IMR-90 (cell line): ENCODE data around the gene MAP2. TPM values are rescaled to one million over a fixed set of nuclear protein-coding genes. Genes with fewer than 3 reads are reported as not detected.

ENCODE experiments used
- ATAC-seq: fragments of 200-7000 bp; cut with Tn5 transposase; 2 replicates; pipeline ENCODE4 v1.9.1; 2020; ENCODE audit warnings: low read depth, mild to moderate bottlenecking, moderate library complexity
- BruUV-seq: library from RNA; stranded (reverse); fragments of 400-500 nt; replicated peaks from 2 replicates; lab custom pipeline; 2021; lab: Mats Ljungman, UMichigan
- CTCF ChIA-PET: fragments of 300-600 bp; formaldehyde crosslinking; extraction: SDS; loops from one replicate; lab custom pipeline; 2021; ENCODE audit warnings: antibody characterized with exemption; lab: Yijun Ruan, JAX
- POLR2A ChIA-PET: fragments of 300-600 bp; sonication (Branson Sonifier 250); formaldehyde crosslinking; loops from one replicate; lab custom pipeline; 2022; ENCODE audit warnings: antibody characterized with exemption; ENCODE audit not compliant: unreplicated experiment; lab: Charles Lee
- DNase-seq: peaks from one replicate; pipeline ENCODE4 v3.0.0; 2013
- H2AFZ ChIP-seq: replicated peaks from 2 replicates; pipeline ENCODE3; 2013; ENCODE audit warnings: low read length, mild to moderate bottlenecking; ENCODE audit not compliant: poor library complexity
- H2AK5ac ChIP-seq: 2 replicates; pipeline ENCODE4 v1.6.1; 2013; ENCODE audit warnings: low read depth, low read length, inconsistent platforms
- H2AK9ac ChIP-seq: replicated peaks from 2 replicates; pipeline ENCODE3; 2013; ENCODE audit warnings: mild to moderate bottlenecking, low read depth, low read length, moderate library complexity; ENCODE audit not compliant: poor library complexity
- H2BK120ac ChIP-seq: 2 replicates; pipeline ENCODE4 v1.6.1; 2013; ENCODE audit warnings: low read depth, low read length, inconsistent platforms
- H2BK15ac ChIP-seq: 3 replicates; pipeline ENCODE4 v1.6.1; 2013; ENCODE audit warnings: low read depth, low read length, inconsistent platforms
- H2BK20ac ChIP-seq: 2 replicates; pipeline ENCODE4 v1.6.1; 2013; ENCODE audit warnings: low read depth, mild to moderate bottlenecking, inconsistent platforms, low read length, moderate library complexity
- H2BK5ac ChIP-seq: 2 replicates; pipeline ENCODE4 v1.6.1; 2013; ENCODE audit warnings: mild to moderate bottlenecking, low read depth, low read length, inconsistent platforms; ENCODE audit not compliant: poor library complexity, severe bottlenecking
- H3K14ac ChIP-seq: replicated peaks from 2 replicates; pipeline ENCODE4 v1.6.1; 2013; ENCODE audit warnings: low read depth, low read length, inconsistent platforms
- H3K18ac ChIP-seq: 2 replicates; pipeline ENCODE4 v1.6.1; 2013; ENCODE audit warnings: low read depth, low read length, control low read depth
- H3K23ac ChIP-seq: 2 replicates; pipeline ENCODE4 v1.6.1; 2013; ENCODE audit warnings: low read depth, low read length, inconsistent platforms
- H3K27ac ChIP-seq: 2 replicates; pipeline ENCODE4 v1.5.1; 2013; ENCODE audit warnings: mild to moderate bottlenecking, control low read depth, low read length; ENCODE audit not compliant: insufficient read depth
- H3K27me3 ChIP-seq: 2 replicates; pipeline ENCODE4 v1.6.1; 2013; ENCODE audit warnings: low read length; ENCODE audit not compliant: control insufficient read depth, insufficient read depth
- H3K36me3 ChIP-seq: 2 replicates; pipeline ENCODE4 v1.6.1; 2013; ENCODE audit warnings: low read length, mixed read lengths; ENCODE audit not compliant: control insufficient read depth, insufficient read depth
- H3K4ac ChIP-seq: 2 replicates; pipeline ENCODE4 v1.6.1; 2013; ENCODE audit warnings: low read depth, low read length, inconsistent platforms
- H3K4me1 ChIP-seq: 2 replicates; pipeline ENCODE4 v1.6.1; 2013; ENCODE audit warnings: low read length, mixed read lengths; ENCODE audit not compliant: control insufficient read depth, insufficient read depth
- H3K4me2 ChIP-seq: 2 replicates; pipeline ENCODE4 v1.6.1; 2013; ENCODE audit warnings: low read depth, mild to moderate bottlenecking, control low read depth, low read length, moderate library complexity
- H3K4me3 ChIP-seq: 2 replicates; pipeline ENCODE4 v1.5.1; 2013; ENCODE audit warnings: low read depth, mild to moderate bottlenecking, control low read depth, low read length, moderate library complexity; ENCODE audit not compliant: insufficient read depth
- H3K56ac ChIP-seq: 2 replicates; pipeline ENCODE4 v1.6.1; 2013; ENCODE audit warnings: low read length, inconsistent platforms; ENCODE audit not compliant: insufficient read depth; ENCODE audit errors: extremely low read depth
- H3K79me1 ChIP-seq, 2 experiments: 2 replicates each; pipeline ENCODE4 v1.6.1; 2013; ENCODE audit warnings: low read length in 2 of 2, inconsistent platforms in 1 of 2, low read depth in 1 of 2
- H3K9ac ChIP-seq: 2 replicates; pipeline ENCODE4 v1.6.1; 2013; ENCODE audit warnings: low read depth, low read length, control low read depth
- H3K9me1 ChIP-seq: 2 replicates; pipeline ENCODE4 v1.6.1; 2013; ENCODE audit warnings: low read length, inconsistent platforms; ENCODE audit not compliant: insufficient read depth
- H3K9me3 ChIP-seq: 2 replicates; pipeline ENCODE4 v1.6.1; 2013; ENCODE audit warnings: low read length; ENCODE audit not compliant: control insufficient read depth, insufficient read depth
- H4K20me1 ChIP-seq: 2 replicates; pipeline ENCODE4 v1.6.1; 2013; ENCODE audit warnings: low read length, inconsistent platforms; ENCODE audit not compliant: insufficient read depth
- H4K5ac ChIP-seq: 2 replicates; pipeline ENCODE4 v1.6.1; 2013; ENCODE audit warnings: mild to moderate bottlenecking, low read depth, low read length, control low read depth
- H4K8ac ChIP-seq, 2 experiments: 2 replicates each; pipeline ENCODE4 v1.6.1; 2013; ENCODE audit warnings: low read depth in 2 of 2, low read length in 2 of 2, control low read depth in 1 of 2, inconsistent platforms in 1 of 2
- H4K91ac ChIP-seq: 2 replicates; pipeline ENCODE4 v1.6.1; 2013; ENCODE audit warnings: low read depth, low read length, inconsistent platforms; ENCODE audit not compliant: insufficient read depth
- BHLHE40 ChIP-seq: fragments of 150-350 bp; IDR thresholded peaks from 2 replicates; pipeline ENCODE4 v1.6.1; 2016; ENCODE audit warnings: mild to moderate bottlenecking, low read depth, low read length
- CEBPB ChIP-seq: IDR thresholded peaks from 2 replicates; pipeline ENCODE4 v1.6.1; 2012; ENCODE audit warnings: low read depth, low read length, improper control_type of control experiment
- CHD1 ChIP-seq: IDR thresholded peaks from 2 replicates; pipeline ENCODE4 v1.6.1; 2012; ENCODE audit warnings: low read depth, low read length, improper control_type of control experiment
- FOS ChIP-seq: fragments of 150-350 bp; IDR thresholded peaks from 2 replicates; pipeline ENCODE4 v1.6.1; 2016; ENCODE audit warnings: low read depth, low read length
- MAFK ChIP-seq: IDR thresholded peaks from 2 replicates; pipeline ENCODE4 v1.6.1; 2012; ENCODE audit warnings: low read depth, low read length, improper control_type of control experiment
- MAZ ChIP-seq: IDR thresholded peaks from 2 replicates; pipeline ENCODE4 v1.6.1; 2012; ENCODE audit warnings: low read depth, mild to moderate bottlenecking, low read length, improper control_type of control experiment, moderate library complexity, borderline replicate concordance
- NFE2L2 ChIP-seq: fragments of 150-350 bp; IDR thresholded peaks from 2 replicates; pipeline ENCODE4 v1.6.1; 2016; ENCODE audit warnings: low read depth, mild to moderate bottlenecking, low read length
- POLR2A ChIP-seq: IDR thresholded peaks from 2 replicates; pipeline ENCODE4 v1.6.1; 2012; ENCODE audit warnings: mild to moderate bottlenecking, low read depth, low read length
- RAD21 ChIP-seq: IDR thresholded peaks from 2 replicates; pipeline ENCODE4 v1.6.1; 2012; ENCODE audit warnings: low read length, improper control_type of control experiment
- RFX5 ChIP-seq: IDR thresholded peaks from 2 replicates; pipeline ENCODE4 v1.8.0; 2012; ENCODE audit warnings: low read depth, mild to moderate bottlenecking, low read length, moderate library complexity
- SMC3 ChIP-seq: fragments of 150-350 bp; IDR thresholded peaks from 2 replicates; pipeline ENCODE4 v1.6.1; 2016; ENCODE audit warnings: low read depth, mild to moderate bottlenecking, antibody characterized with exemption, low read length, moderate library complexity
- dilution Hi-C: fragments of 300-500 bp; cut with HindIII; formaldehyde crosslinking; loops from one replicate; pipeline ENCODE4 v1.14.3; 2018; ENCODE audit warnings: low sequenced_read_pairs; ENCODE audit not compliant: unreplicated experiment
- in situ Hi-C: fragments of 300-500 bp; cut with MboI; formaldehyde crosslinking; loops from 3 replicates; pipeline ENCODE4 v1.14.3; 2019; ENCODE audit warnings: low sequenced_read_pairs, inconsistent platforms, mixed read lengths
- intact Hi-C: fragments of 100-400 bp; cut with micrococcal nuclease; formaldehyde crosslinking; loops from 2 replicates; pipeline ENCODE4 v1.10.0; 2022
- polyA plus RNA-seq, 3 experiments: library from polyadenylated mRNA; depleted of rRNA; stranded (reverse); fragments of >200 nt; gene quantifications; 2 replicates each; pipeline ENCODE4 v1.2.3, GENCODE V29; 2012; ENCODE audit warnings: low replicate concordance in 1 of 3
- total RNA-seq: library from RNA; depleted of rRNA; stranded (reverse); fragments of >200 nt; gene quantifications from 2 replicates; pipeline ENCODE4 v1.2.3, GENCODE V29; 2012
- TF ChIP-seq, protein P1 (sequence below): fragments of 150-350 bp; IDR thresholded peaks from 2 replicates; pipeline ENCODE4 v1.6.1; 2016; ENCODE audit warnings: low read depth, mild to moderate bottlenecking, low read length, moderate library complexity, borderline replicate concordance
- TF ChIP-seq, protein P2 (sequence below): conservative IDR thresholded peaks from 2 replicates; pipeline ENCODE4 v1.5.1; 2012; ENCODE audit warnings: mild to moderate bottlenecking, low read depth, low read length, improper control_type of control experiment

The MAP2 gene
- total and polyA plus RNA-seq, 2 of the 4 experiments (the other 2 are of a cell fraction): 0.29 to 0.36 TPM

DNA sequence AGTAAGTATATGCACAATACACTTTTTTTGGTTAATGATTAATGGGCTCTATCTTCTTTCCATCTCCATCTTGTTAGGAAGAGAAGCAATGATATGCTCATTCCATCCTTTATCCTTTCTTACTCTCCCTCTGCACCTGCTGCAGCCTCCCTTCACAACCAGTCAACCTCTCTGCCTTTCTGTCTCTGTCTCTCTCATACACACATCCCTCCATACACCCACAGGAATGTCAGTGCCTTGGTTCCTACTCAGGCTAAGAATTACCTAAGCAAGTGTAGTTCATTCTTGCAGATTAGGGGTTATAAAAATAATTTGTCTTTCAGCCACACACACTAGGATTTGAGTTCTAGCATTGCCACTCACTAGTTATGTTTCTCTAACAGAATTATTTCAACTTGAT lies 45.6 kb downstream of the MAP2 start:
- no peak for TF ChIP-seq CHD1
- TF ChIP-seq NFE2L2: no peak
- no peak for TF ChIP-seq RFX5
- no peak for TF ChIP-seq BHLHE40
- no peak for TF ChIP-seq MAFK
- no peak for TF ChIP-seq POLR2A
- no peak for TF ChIP-seq SMC3
- TF ChIP-seq, protein P1, sequence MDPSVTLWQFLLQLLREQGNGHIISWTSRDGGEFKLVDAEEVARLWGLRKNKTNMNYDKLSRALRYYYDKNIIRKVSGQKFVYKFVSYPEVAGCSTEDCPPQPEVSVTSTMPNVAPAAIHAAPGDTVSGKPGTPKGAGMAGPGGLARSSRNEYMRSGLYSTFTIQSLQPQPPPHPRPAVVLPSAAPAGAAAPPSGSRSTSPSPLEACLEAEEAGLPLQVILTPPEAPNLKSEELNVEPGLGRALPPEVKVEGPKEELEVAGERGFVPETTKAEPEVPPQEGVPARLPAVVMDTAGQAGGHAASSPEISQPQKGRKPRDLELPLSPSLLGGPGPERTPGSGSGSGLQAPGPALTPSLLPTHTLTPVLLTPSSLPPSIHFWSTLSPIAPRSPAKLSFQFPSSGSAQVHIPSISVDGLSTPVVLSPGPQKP: no peak
- TF ChIP-seq MAZ: no peak
- no peak for TF ChIP-seq CEBPB
- TF ChIP-seq, protein P2, sequence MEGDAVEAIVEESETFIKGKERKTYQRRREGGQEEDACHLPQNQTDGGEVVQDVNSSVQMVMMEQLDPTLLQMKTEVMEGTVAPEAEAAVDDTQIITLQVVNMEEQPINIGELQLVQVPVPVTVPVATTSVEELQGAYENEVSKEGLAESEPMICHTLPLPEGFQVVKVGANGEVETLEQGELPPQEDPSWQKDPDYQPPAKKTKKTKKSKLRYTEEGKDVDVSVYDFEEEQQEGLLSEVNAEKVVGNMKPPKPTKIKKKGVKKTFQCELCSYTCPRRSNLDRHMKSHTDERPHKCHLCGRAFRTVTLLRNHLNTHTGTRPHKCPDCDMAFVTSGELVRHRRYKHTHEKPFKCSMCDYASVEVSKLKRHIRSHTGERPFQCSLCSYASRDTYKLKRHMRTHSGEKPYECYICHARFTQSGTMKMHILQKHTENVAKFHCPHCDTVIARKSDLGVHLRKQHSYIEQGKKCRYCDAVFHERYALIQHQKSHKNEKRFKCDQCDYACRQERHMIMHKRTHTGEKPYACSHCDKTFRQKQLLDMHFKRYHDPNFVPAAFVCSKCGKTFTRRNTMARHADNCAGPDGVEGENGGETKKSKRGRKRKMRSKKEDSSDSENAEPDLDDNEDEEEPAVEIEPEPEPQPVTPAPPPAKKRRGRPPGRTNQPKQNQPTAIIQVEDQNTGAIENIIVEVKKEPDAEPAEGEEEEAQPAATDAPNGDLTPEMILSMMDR: no peak
- TF ChIP-seq RAD21: no peak
- TF ChIP-seq FOS: no peak
- no TSS peak for BruUV-seq
- H3K4me2 ChIP-seq: no peak overlapping the region
- no peak overlapping the region for H3K23ac ChIP-seq
- DNase-seq: no peak
- no peak for ATAC-seq
- no peak overlapping the region for H2AK5ac ChIP-seq
- peaks cover 3% of the 10 kb centered on the region; the same call in 1 of the 2 replicates for H3K4me1 ChIP-seq
- CTCF ChIA-PET: no interaction called here
- no peak overlapping the region for H3K4me3 ChIP-seq
- dilution Hi-C loops (no loop called here), in situ Hi-C loops (no loop called here), intact Hi-C loops (no loop called here)
- POLR2A ChIA-PET: no interaction called here
- no peak overlapping the region for H3K18ac ChIP-seq
- H3K9ac ChIP-seq: no peak overlapping the region
- H3K4ac ChIP-seq: no peak overlapping the region
- H4K91ac ChIP-seq: no peak overlapping the region
- H4K5ac ChIP-seq: no peak overlapping the region
- H2AFZ ChIP-seq: no peak overlapping the region
- H3K27me3 ChIP-seq: no peaks in the 10 kb centered on the region
- H2BK5ac ChIP-seq: no peak overlapping the region
- no peak overlapping the region for H3K27ac ChIP-seq
- H3K56ac ChIP-seq: no peak overlapping the region
- H4K8ac ChIP-seq: no peak overlapping the region
- no peaks in the 10 kb centered on the region for H4K20me1 ChIP-seq
- no peak overlapping the region for H2BK120ac ChIP-seq
- no peak overlapping the region for H2AK9ac ChIP-seq
- H3K14ac ChIP-seq: no peak overlapping the region
- no peaks in the 10 kb centered on the region for H3K9me3 ChIP-seq
- no peaks in the 10 kb centered on the region for H3K79me1 ChIP-seq
- H3K9me1 ChIP-seq: no peaks in the 10 kb centered on the region
- no peaks in the 10 kb centered on the region for H3K36me3 ChIP-seq
- H2BK15ac ChIP-seq: no peak overlapping the region
- no peak overlapping the region for H2BK20ac ChIP-seq
